SK-N-SH (cell line): ENCODE results near the gene PTRH2. TPM values are rescaled to one million over a fixed set of nuclear protein-coding genes. Genes with fewer than 3 reads are reported as not detected.

ENCODE experiments used
- CTCF ChIA-PET: fragments of 300-600, 350-600 bp; formaldehyde crosslinking; extraction: SDS; loops from one replicate; lab custom pipeline; 2021; lab: Yijun Ruan, JAX
- POLR2A ChIA-PET: fragments of 350-600 bp; sonication (Branson Sonifier 250); formaldehyde crosslinking; extraction: SDS; loops from one replicate; lab custom pipeline; 2020; ENCODE audit warnings: antibody characterized with exemption, inconsistent platforms; lab: Yijun Ruan, JAX
- DNase-seq: peaks from one replicate; pipeline ENCODE4 v3.0.0; 2012
- H2AFZ ChIP-seq: fragments of 200-600 bp; sonication (generic); 2 replicates; pipeline ENCODE4 v1.8.1; 2016; ENCODE audit warnings: antibody characterized with exemption, mild to moderate bottlenecking, low read depth
- H3F3A ChIP-seq: fragments of 200-600 bp; sonication (generic); replicated peaks from 2 replicates; pipeline ENCODE3; 2016; ENCODE audit warnings: antibody characterized with exemption, mild to moderate bottlenecking; ENCODE audit not compliant: insufficient read depth
- H3K27ac ChIP-seq, 2 experiments: fragments of 200-500 bp in 1 of 2; fragments of 200-600 bp in 1 of 2; sonication (Bioruptor generic) in 1 of 2; sonication (generic), shearing (Covaris generic) in 1 of 2; 2 replicates each; pipeline versions ENCODE4 v1.5.1 to v1.6.1; 2014 to 2016; ENCODE audit warnings: low read depth in 2 of 2, inconsistent platforms in 1 of 2, low read length in 1 of 2, mild to moderate bottlenecking in 1 of 2, mixed read lengths in 1 of 2
- H3K27me3 ChIP-seq: fragments of 200-600 bp; sonication (generic), shearing (Covaris generic); 2 replicates; pipeline ENCODE4 v1.6.1; 2016; ENCODE audit warnings: mixed run types; ENCODE audit not compliant: insufficient read depth
- H3K36me3 ChIP-seq, 2 experiments: fragments of 200-500 bp in 1 of 2; fragments of 200-600 bp in 1 of 2; sonication (Bioruptor generic) in 1 of 2; sonication (generic) in 1 of 2; replicated peaks in 1 of 2; 2 replicates each; pipeline versions ENCODE3 to v1.5.1; 2014 to 2016; ENCODE audit warnings: low read length in 1 of 2, mild to moderate bottlenecking in 1 of 2; ENCODE audit not compliant: insufficient read depth in 2 of 2, control insufficient read depth in 1 of 2
- H3K4me1 ChIP-seq, 2 experiments: fragments of 200-500 bp in 1 of 2; fragments of 200-600 bp in 1 of 2; sonication (Bioruptor generic) in 1 of 2; sonication (generic), shearing (Covaris generic) in 1 of 2; 2 replicates each; pipeline versions ENCODE4 v1.5.1 to v1.6.1; 2014 to 2016; ENCODE audit warnings: low read depth in 1 of 2, low read length in 1 of 2, mixed run types in 1 of 2; ENCODE audit not compliant: insufficient read depth in 2 of 2, control insufficient read depth in 1 of 2
- H3K4me2 ChIP-seq: fragments of 200-600 bp; sonication (generic), shearing (Covaris generic); 2 replicates; pipeline ENCODE4 v1.6.1; 2017; ENCODE audit warnings: mixed run types
- H3K4me3 ChIP-seq, 2 experiments: fragments of 200-500 bp in 1 of 2; fragments of 200-600 bp in 1 of 2; sonication (Bioruptor generic) in 1 of 2; sonication (generic), shearing (Covaris generic) in 1 of 2; 2 replicates each; pipeline versions ENCODE4 v1.5.1 to v1.8.1; 2014 to 2016; ENCODE audit warnings: low read depth in 2 of 2, inconsistent platforms in 1 of 2, low read length in 1 of 2, mild to moderate bottlenecking in 1 of 2, mixed read lengths in 1 of 2, moderate library complexity in 1 of 2
- H3K79me2 ChIP-seq: fragments of 200-600 bp; sonication (generic); 2 replicates; pipeline ENCODE4 v1.8.1; 2017; ENCODE audit warnings: mild to moderate bottlenecking; ENCODE audit not compliant: insufficient read depth
- H3K9ac ChIP-seq: fragments of 200-600 bp; sonication (generic); 2 replicates; pipeline ENCODE4 v1.6.1; 2017; ENCODE audit warnings: mixed run types
- H3K9me2 ChIP-seq: fragments of 200-600 bp; sonication (generic); 2 replicates; pipeline ENCODE4 v1.6.1; 2017; ENCODE audit warnings: mixed run types
- H3K9me3 ChIP-seq: fragments of 200-600 bp; sonication (generic); 2 replicates; pipeline ENCODE4 v1.6.1; 2017; ENCODE audit warnings: mixed run types, mild to moderate bottlenecking, moderate library complexity
- H4K20me1 ChIP-seq: fragments of 200-600 bp; sonication (generic); 2 replicates; pipeline ENCODE4 v1.6.1; 2017; ENCODE audit warnings: mild to moderate bottlenecking, mixed run types; ENCODE audit not compliant: insufficient read depth
- CHD2 ChIP-seq: fragments of 150-350 bp; IDR thresholded peaks from 2 replicates; pipeline ENCODE4 v1.6.1; 2018; ENCODE audit warnings: low read length; ENCODE audit not compliant: partially characterized antibody
- ELF1 ChIP-seq: IDR thresholded peaks from 2 replicates; pipeline ENCODE4 v1.4.0; 2012
- EP300 ChIP-seq, 2 experiments: IDR thresholded peaks; 2 replicates each; pipeline versions ENCODE4 v1.4.0 to v1.6.1; 2012; ENCODE audit warnings: borderline replicate concordance in 1 of 2, low read depth in 1 of 2, low read length in 1 of 2
- FOSL2 ChIP-seq: IDR thresholded peaks from 2 replicates; pipeline ENCODE4 v1.4.0; 2012; ENCODE audit warnings: low read depth, mild to moderate bottlenecking, moderate library complexity, borderline replicate concordance
- FOXJ3 ChIP-seq: sonication (generic); formaldehyde crosslinking; IDR thresholded peaks from 2 replicates; pipeline ENCODE4 v1.5.1; 2020; ENCODE audit warnings: mild to moderate bottlenecking, missing genetic modification reagents
- FOXM1 ChIP-seq: IDR thresholded peaks from 2 replicates; pipeline ENCODE4 v1.4.0; 2012; ENCODE audit warnings: low read depth, mild to moderate bottlenecking
- GABPA ChIP-seq: IDR thresholded peaks from 2 replicates; pipeline ENCODE4 v1.4.0; 2012; ENCODE audit warnings: low read depth, mild to moderate bottlenecking
- GATA2 ChIP-seq: sonication (generic); formaldehyde crosslinking; IDR thresholded peaks from 2 replicates; pipeline ENCODE4 v1.5.0; 2020; ENCODE audit warnings: mild to moderate bottlenecking, missing genetic modification reagents
- JUND ChIP-seq: IDR thresholded peaks from 2 replicates; pipeline ENCODE4 v1.4.0; 2012
- MEF2A ChIP-seq: IDR thresholded peaks from 2 replicates; pipeline ENCODE4 v1.4.0; 2012; ENCODE audit warnings: low read depth, borderline replicate concordance
- NFIC ChIP-seq: IDR thresholded peaks from 2 replicates; pipeline ENCODE4 v1.4.0; 2012; ENCODE audit warnings: borderline replicate concordance
- PBX3 ChIP-seq: IDR thresholded peaks from 2 replicates; pipeline ENCODE4; 2012
- POLR2AphosphoS5 ChIP-seq: IDR thresholded peaks from 2 replicates; pipeline ENCODE4 v1.6.1; 2012; ENCODE audit warnings: low read depth, low read length
- RAD21 ChIP-seq: IDR thresholded peaks from 2 replicates; pipeline ENCODE4 v1.6.1; 2012; ENCODE audit warnings: mild to moderate bottlenecking, low read length
- RCOR1 ChIP-seq: fragments of 150-350 bp; IDR thresholded peaks from 2 replicates; pipeline ENCODE4 v1.6.1; 2017; ENCODE audit warnings: antibody characterized with exemption, low read length
- RFX5 ChIP-seq: IDR thresholded peaks from 2 replicates; pipeline ENCODE4 v1.6.1; 2012; ENCODE audit warnings: mild to moderate bottlenecking, improper control_type of control experiment, low read length
- RXRA ChIP-seq: IDR thresholded peaks from 2 replicates; pipeline ENCODE4 v1.4.0; 2012; ENCODE audit warnings: low read depth, mild to moderate bottlenecking, borderline replicate concordance
- SIN3A ChIP-seq: IDR thresholded peaks from 2 replicates; pipeline ENCODE4 v1.6.1; 2012; ENCODE audit warnings: low read depth, mild to moderate bottlenecking, low read length, moderate library complexity, borderline replicate concordance
- TAF1 ChIP-seq: IDR thresholded peaks from 2 replicates; pipeline ENCODE4 v1.6.1; 2012; ENCODE audit warnings: low read depth, mild to moderate bottlenecking, low read length, moderate library complexity, borderline replicate concordance
- TCF12 ChIP-seq: IDR thresholded peaks from 2 replicates; pipeline ENCODE4 v1.4.0; 2012
- TEAD4 ChIP-seq: IDR thresholded peaks from 2 replicates; pipeline ENCODE4 v1.4.0; 2012; ENCODE audit warnings: mild to moderate bottlenecking, borderline replicate concordance; ENCODE audit not compliant: insufficient read depth
- YY1 ChIP-seq: IDR thresholded peaks from 2 replicates; pipeline ENCODE4 v1.4.0; 2012; ENCODE audit warnings: low read depth, mild to moderate bottlenecking
- ZBTB33 ChIP-seq: IDR thresholded peaks from 2 replicates; pipeline ENCODE4 v1.4.0; 2012; ENCODE audit warnings: low read depth, borderline replicate concordance
- WGBS: methylation state at CpG from one replicate; pipeline ENCODE4 v1.1.6; 2017; ENCODE audit warnings: low lambda C conversion rate; 5-methylcytosine and 5-hydroxymethylcytosine counted together
- polyA plus RNA-seq, 3 experiments: library from polyadenylated mRNA; depleted of rRNA; stranded (reverse); fragments of >200 nt; gene quantifications; 2 replicates each; pipeline ENCODE4 v1.2.3, GENCODE V29; 2012

Gene PTRH2
- polyA plus RNA-seq, 1 of the 3 experiments (the other 2 are of a cell fraction): 101 TPM

GRCh38 chr17:59707149-59707970 lies at the start of gene PTRH2, which contains the start of gene VMP1 (continued):
- TF ChIP-seq ZBTB33 (peak; percentile 98), RXRA (no peak), ELF1 (peak; percentile 91), NFIC (no peak), RCOR1 (no peak; the same call in 1 of the 2 replicates), RAD21 (no peak), GABPA (peak; percentile 97), GATA2 (CRISPR knock-in tag) (no peak), CHD2 (peak; percentile 99), JUND (no peak), FOXM1 (no peak), TCF12 (peak; percentile 37; the same call in 1 of the 2 replicates), FOSL2 (peak; percentile 25; the same call in 1 of the 2 replicates), TAF1 (peak; percentile 92), MEF2A (no peak)

- TF ChIP-seq NFIC: peak; percentile 52; the same call in 1 of the 2 replicates
- no peak for TF ChIP-seq RFX5
- 0 out of 2 replicates have a peak, but pooled peaks have one; percentile 47 for TF ChIP-seq ZBTB33
- peak; percentile 93 for TF ChIP-seq JUND
- peak; percentile 87; the same call in 1 of the 2 replicates for TF ChIP-seq TEAD4
- peak; percentile 89 for TF ChIP-seq POLR2AphosphoS5
- TF ChIP-seq EP300 (IDR thresholded peaks at IDR 0.05; ENCODE audit: borderline replicate concordance in 1 of 2, low read depth in 1 of 2, low read length in 1 of 2): peak; percentile 57 to 95
- no peak; the same call in 1 of the 2 replicates for TF ChIP-seq YY1
- TF ChIP-seq RXRA: peak; percentile 86
- peak; percentile 81 for TF ChIP-seq FOSL2
- TF ChIP-seq MEF2A: peak; percentile 28; the same call in 1 of the 2 replicates
- TF ChIP-seq TCF12: peak; percentile 87
- TF ChIP-seq PBX3: peak; percentile 95
- no peak for TF ChIP-seq FOXJ3 (CRISPR knock-in tag)
- TF ChIP-seq FOXM1: peak; percentile 74
- TF ChIP-seq TAF1: peak; percentile 28; the same call in 1 of the 2 replicates
- TF ChIP-seq SIN3A: 0 out of 2 replicates have a peak, but pooled peaks have one; percentile 50
- no peak for TF ChIP-seq RCOR1
- WGBS: 13% methylated on average over 3 of the region's 3 CpGs
- Histone ChIP-seq H3K36me3 (peaks cover 0 to 39% of the 10 kb centered on the region in 2 experiments), H3K9me3 (no peaks in the 10 kb centered on the region), H4K20me1 (no peaks in the 10 kb centered on the region), H3K4me1 (peaks cover 0 to 42% of the 10 kb centered on the region in 2 experiments; a peak in 3 of 4 replicates), H3K27ac (peak overlapping the region; percentile 91 to 99), H3K79me2 (peaks cover 74% of the 10 kb centered on the region), H3K9ac (peak overlapping the region; percentile 89), H2AFZ (no peak overlapping the region), H3K4me3 (no peak overlapping the region), H3K9me2 (no peaks in the 10 kb centered on the region), H3F3A (peaks cover 67% of the 10 kb centered on the region), H3K27me3 (no peaks in the 10 kb centered on the region), H3K4me2 (peak overlapping the region; percentile 44)
- no peak for DNase-seq
- CTCF ChIA-PET: no interaction called here
- POLR2A ChIA-PET: no interaction called here
These were observed 49.1 kb upstream of the PTRH2 start for GRCh38 chr17:59756236-59756818.
